Fibroblast of skin of right biceps (primary cell): ENCODE measurements around the gene PLXDC2.
"Not testable (repeated sequence)": the region's sequence is repeated elsewhere in the genome, so short reads cannot be mapped to it uniquely, and the experiment has no call there.

ENCODE experiments used
- DNase-seq: peaks from one replicate; pipeline ENCODE4 v3.0.0-alpha.2; 2013

Gene PLXDC2

DNA sequence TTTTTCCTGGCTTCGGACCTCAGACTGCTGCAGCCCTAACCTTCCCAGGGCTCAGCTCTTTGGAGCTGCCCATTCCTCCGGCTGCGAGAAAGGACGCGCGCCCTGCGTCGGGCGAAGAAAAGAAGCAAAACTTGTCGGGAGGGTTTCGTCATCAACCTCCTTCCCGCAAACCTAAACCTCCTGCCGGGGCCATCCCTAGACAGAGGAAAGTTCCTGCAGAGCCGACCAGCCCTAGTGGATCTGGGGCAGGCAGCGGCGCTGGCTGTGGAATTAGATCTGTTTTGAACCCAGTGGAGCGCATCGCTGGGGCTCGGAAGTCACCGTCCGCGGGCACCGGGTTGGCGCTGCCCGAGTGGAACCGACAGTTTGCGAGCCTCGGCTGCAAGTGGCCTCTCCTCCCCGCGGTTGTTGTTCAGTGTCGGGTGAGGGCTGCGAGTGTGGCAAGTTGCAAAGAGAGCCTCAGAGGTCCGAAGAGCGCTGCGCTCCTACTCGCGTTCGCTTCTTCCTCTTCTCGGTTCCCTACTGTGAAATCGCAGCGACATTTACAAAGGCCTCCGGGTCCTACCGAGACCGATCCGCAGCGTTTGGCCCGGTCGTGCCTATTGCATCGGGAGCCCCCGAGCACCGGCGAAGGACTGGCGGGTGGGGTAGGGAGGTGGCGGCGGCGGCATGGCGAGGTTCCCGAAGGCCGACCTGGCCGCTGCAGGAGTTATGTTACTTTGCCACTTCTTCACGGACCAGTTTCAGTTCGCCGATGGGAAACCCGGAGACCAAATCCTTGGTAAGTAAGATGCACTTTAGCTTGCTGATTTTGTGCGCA is at the start of gene PLXDC2:
TSS of gene PLXDC2 (plus strand) at position 22 of the 820 bp plus-strand sequence.
- peak; percentile 45 for DNase-seq

DNA sequence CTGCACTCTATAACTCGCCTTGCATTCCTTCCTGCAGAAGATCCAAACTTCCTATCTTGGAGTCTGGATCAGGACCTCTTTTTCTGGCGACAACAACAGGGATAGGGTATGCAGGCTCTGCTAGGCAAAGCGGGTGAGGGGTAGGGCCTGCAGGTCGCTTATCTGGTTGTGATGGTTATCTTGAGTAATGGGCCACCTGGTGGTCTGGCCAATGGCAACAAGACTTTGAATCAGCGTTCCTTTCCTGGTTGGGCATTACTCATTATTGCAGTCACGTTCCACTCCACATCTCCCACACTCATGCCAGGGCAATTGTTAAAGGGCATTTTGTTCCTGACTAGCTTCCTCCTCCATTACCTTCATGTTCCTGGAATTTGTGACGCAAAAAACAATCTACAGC is 48.4 kb upstream of the PLXDC2 start:
- no peak for DNase-seq

DNA sequence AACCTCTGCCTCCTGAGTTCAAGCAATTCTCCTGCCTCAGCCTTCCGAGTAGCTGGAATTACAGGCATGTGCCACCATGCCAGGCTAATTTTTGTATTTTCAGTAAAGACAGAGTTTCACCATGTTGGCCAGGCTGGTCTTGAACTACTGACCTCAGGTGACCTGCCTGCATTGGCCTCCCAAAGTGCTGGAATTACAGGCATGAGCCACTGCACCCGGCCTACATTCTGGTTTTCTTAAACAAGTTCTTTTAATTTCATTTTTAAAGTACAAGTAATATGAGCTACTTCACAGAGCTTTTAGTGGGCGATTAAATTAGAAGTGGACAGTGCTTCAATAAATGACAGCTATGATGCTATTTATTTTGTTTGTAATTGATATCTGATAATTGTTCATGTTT is 46.4 kb upstream of the PLXDC2 start:
- DNase-seq: not testable (repeated sequence)

DNA sequence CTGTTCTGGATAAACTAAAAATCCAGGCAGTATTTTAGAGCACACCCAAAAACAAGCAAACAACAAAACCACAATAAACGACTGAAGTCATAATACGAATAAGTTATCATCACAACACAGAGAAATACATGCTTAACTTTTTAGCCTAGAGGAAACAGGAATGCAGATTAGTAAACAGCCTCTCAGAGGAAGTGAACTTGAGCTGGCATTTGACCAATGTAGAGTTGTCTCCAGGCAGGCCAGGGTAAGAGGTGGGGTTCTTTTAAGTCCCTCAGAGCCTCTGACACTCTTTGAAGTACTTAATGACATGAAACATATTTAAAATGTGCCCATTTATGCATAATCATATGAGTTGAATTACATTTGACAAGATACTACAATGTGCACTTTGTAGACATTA is 43.3 kb upstream of the PLXDC2 start:
- no peak for DNase-seq

DNA sequence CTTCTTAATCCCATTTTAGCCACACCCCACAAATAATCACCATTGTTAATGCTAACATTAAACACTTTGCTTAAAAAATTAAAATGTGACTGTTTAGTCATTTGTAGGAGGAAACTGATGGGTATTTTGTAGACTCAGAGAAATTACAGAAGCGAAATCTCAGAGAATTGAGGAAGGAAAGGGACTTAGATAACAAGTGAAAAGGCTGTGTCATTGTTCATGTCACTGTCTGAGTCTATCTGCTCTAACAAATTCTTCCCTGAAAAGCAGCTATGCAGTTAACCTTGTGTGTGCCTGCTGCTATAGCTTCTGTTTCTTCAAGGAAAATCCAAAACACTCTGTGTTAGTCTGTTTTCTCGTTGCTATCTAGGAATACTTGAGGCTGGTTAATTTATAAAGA is 40.9 kb upstream of the PLXDC2 start:
- DNase-seq: no peak

DNA sequence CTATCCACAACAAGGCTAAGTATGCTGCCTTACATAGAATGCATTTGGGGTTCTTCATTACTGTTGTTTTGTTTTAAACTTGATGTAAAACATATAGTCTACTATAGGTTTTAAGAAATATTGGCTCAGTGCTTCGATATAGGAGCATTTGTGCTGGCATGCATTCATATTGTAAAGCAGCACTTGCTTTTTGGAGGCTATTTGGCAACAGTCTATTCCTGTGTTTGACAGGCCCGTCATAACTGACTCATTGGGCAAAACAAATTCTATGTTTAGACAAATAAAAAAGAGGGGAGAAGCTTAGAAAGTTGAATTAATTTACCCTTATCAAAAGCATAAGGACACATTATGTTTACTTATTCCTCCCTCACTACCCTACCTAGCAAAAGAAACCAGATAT is 38.4 kb upstream of the PLXDC2 start:
- DNase-seq: no peak

DNA sequence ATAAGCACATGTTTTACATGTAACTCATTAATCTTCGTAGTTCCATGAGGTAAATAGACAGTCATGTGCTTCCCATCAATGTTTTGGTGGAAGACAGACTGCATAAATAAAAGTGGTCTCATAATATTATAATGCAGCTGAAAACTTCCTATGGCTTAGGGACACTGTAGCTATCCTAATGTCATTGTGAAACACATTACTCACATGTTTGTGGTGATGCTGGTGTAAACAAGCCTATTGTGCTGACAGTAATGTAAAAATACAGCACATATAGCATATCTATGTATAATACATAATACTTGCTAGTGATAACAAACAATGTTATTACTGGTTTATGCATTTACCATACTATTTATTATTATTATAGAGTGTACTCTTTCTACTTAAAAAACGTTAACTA is 37.2 kb upstream of the PLXDC2 start:
- DNase-seq: no peak

DNA sequence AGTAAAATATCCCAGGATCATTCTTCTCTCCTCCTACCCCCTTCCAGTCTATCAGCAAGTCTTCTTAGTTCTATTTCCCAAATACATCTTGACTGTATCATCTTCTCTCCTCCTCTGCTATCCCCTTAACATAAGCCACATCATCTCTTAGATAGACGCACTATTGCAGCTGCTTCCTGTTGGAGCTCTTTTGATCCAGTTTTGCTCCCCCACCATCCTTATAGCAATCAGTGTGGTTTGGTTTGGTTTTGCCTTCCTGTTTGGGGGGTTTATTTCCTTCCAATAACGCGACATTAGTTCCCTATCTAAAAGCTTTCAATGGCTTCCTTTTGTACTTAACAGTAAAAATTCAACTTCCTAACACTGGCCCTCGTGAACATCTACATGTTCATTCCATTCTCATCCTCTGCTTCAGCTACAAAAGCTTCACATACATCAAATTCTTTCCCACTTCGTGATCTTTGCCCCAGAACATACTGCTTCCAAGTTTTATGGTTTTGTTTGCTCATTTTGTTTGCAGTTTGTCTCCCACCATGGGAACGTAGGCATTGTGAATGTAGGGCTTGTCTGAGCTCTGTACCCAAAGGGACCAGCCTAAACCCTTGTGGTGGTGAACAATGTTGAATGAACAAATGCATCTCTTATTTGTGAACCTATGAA is 33.7 kb upstream of the PLXDC2 start:
- no peak for DNase-seq

DNA sequence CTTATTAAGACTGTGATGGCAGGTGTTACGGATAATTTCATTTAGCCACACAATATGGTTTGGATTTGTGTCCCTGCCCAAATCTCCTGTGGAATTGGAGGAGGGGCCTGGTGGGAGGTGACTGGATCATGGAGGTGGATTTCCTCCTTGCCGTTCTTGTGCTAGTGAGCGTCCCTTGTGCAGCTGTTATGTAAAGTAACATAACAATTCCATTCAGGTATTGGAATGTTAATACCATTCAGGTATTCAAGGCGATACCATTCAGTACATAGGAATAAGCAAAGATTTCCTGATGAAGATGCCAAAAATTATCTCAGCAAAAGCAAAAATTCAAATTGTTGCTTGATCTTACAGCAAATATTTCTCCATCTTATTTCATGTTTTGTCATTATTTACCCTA is 32.5 kb upstream of the PLXDC2 start:
- no peak for DNase-seq

DNA sequence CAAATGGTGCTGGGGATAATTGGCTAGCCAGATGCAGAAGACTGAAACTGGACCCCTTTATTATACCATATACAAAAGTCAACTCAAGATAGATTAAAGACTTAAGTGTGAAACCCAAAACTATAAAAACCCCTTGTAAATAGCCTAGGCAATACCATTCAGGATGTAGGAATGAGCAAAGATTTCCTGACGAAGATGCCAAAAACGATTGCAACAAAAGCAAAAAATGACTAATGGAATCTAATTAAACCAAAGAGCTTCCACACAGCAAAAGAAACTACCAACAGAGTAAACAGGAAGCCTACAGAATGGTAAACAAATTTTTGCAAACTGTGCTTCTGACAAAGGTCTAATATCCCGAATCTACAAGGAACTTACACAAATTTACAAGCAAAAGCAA is 30.9 kb upstream of the PLXDC2 start:
- DNase-seq: no peak

DNA sequence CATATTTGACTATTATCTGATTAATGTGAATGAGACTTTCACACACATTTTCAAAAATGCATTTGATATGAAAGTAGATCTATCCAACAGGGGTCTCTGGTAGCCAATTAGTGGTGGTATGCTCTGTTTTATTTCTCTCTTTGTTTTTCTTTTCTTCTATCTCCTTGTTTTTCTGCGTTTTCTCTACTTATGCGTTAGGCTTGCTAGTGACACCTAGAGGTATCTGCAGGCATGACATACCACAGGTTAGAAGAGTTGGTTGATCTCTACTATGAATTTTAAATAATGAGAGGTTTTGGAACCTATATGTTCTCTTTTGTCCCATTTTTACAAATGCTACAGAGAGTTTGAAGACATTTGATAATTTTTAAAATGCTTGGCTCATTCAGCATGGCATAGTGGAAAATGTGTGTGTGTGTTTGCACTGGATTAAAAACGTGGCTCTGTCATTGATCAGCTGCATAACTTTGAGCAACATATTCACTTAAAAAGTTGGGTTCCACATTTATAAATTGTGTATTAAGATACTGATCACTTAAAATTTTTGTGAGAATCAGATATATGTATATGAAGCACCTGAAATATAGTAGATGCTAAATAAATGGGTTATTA is 28.1 kb upstream of the PLXDC2 start:
- peak; percentile 40 for DNase-seq

DNA sequence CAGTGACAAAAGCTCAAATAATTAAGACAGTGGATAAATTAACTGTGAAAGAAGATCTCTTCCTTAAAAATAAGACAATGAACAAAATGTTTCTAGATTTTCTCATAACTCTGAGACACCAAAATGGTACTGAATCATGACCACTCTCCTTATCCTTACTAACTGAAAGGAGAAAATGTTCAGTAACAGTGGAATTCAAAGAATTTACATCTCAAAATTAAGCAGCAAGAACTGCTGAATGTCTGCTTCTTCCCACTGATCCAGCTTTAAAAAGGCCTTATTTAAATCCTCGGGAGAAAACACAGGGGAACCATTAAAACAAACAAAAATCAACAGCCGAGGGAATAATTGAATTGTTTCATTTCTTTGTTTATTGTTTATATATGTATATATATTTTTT is 27.3 kb upstream of the PLXDC2 start:
- no peak for DNase-seq

DNA sequence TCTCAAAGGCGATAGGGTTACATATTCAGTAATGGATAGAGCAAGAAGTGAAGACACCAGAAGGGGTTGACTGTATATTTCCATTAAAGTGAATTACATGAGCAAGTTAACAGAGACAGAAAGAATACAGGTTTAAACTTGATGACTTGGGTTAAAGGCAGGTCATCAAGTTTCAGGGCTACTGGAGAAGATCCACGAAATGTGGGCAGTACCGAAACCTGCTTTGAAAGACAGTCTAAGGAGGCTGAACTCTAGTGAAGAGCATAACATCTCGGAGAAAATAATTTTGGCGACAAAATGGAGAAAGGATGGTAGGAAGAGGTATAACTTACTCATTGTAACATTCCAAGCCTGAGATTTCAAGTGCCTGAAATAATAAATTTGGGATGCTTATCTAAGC is 26.6 kb upstream of the PLXDC2 start:
- DNase-seq: no peak

DNA sequence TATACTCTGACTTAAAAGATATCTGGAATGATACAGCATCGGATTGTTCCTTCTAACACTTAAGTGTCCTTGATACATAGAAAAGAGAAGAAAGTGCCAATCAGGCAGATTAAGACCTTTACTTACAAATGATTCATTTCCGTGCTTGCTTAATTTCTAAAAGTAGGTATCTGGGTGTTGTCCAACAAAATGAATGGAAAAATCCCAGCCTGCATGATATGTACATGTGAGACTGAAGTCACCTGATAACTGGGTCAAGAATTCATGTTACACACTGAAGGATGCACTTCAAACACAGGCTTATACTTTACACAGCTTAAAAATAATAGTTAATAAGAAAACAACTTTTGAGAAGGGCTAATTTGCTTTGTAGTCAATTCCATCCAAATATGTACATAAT is 25.2 kb upstream of the PLXDC2 start:
- DNase-seq: no peak

DNA sequence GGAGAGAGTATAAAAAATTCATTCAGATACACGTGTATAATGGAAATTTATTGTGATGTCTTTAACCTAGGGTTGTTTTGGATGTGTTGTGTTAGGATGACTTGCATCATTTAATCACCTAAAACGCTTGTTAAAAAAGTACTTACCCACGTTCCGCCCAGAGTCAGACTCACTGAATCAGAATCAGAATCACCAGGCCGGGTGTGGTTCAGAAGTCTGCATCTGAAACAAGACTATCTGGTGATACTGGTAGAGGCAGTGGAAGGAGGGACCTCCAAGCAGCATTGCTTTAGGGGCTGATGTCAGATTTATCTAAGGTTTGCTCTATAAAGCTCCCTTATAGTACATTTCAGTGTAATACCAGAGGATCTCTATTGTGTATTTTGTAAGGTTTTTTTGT is 20.5 kb upstream of the PLXDC2 start:
- no peak for DNase-seq

DNA sequence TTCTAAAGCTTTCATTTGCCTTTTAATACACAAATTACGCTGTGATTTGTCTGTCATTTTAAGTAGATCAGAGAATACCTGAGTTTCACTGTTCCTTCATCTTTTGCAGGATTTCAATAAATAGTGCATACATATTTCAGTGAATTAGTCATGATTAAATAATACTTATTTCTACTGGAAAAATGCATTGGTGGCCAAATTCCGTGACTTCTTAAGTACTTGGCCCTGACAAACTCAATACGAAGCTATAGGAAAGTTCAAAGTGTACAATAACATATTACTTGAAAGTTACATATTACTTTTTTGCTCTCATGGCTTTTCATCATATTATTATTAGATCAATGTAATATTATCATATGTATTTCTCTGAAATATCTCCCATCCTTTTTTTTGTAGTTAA is 16.1 kb upstream of the PLXDC2 start:
- DNase-seq: no peak

DNA sequence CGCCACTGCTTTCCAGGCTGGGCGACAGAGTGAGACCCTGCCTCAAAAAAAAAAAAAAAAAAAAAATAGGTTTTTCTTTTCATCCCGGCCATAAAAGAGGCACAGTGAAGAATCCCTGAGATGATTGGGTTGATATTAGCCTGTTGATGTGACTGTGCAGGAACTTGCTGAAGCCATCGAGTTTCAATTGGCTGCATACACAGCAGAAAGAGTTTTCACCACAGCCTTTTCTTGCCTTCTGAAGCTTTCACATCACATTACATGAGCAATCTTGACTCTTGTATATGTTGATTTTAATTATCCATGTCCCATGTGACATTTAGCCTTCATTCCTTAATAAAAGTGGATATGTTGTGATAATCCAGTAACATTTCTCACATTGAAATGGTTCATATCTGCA is 14.9 kb upstream of the PLXDC2 start:
- DNase-seq: no peak

DNA sequence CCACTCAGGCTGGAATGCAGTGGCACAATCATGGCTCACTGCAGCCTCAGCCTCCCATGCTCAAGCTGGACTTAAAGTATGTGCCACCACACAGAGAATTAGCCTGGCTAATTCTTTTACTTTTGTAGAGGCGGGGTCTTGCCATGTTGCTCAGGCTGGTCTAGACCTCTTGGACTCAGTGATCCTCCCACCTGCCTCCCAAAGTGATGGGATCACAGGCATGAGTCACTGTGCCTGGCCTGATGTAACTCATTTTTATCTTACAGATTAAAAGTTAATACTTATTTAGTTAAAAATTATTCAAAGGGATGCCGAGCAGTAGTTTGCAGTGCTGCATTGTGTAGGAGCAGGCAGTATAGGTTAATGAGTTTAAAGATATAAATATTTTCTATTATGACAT is 12.6 kb upstream of the PLXDC2 start:
- no peak for DNase-seq

DNA sequence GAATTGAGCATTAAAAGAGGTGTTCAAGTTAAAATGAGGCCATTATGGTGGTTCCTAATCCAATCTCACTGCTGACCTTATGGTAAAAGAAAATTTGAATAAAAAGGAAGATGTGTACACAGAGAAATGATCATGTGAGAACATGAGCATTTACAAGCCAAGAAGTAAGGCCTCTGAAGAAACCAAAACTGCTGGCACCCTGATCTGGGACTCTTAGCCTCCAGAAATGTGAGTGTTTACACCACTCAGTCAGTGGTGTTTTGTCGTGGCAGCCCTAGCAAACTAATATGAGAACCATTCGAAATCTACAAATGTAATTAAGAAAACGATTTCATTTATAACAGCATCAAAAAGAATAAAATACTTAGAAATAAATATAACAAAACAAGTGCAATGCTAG is 6.8 kb upstream of the PLXDC2 start:
- no peak for DNase-seq

DNA sequence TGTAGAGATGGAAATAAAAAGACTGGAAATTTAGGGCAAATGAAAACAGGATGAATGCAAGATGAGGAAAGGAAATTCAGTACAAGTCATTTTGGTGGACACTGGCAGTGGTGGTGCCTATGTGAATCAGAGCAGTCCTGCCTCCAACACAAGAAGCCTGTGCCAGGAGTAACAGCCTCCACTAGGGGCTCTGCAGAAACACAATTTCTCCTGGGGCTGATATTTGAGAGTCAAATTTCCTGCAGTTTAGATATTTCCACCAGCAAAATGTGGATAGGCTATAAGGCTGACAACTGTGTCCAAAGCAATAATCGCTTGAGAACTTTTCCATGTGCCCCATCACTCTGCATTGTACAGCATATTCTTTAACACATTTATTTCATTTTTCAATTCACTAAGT is 4.7 kb upstream of the PLXDC2 start:
- DNase-seq: peak; percentile 34

DNA sequence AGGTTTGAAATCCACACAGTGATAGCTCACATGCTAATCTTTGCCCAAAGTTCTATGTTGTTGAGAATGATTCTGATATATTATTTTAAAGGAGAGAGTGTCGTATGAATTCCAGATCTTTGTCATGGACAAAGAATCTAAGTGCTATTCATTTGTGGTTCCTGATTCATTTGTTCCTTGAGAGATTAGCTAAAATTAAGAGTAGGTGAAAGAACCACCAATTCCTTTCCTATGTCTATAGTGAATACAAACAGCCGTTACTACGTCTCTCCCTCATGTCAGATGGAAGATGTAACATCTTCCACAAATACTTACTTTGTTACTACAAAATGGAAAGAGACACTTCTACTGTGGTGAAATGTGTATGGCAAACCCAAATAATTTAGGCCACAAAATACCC is 3.3 kb upstream of the PLXDC2 start:
- peak; percentile 10 for DNase-seq

DNA sequence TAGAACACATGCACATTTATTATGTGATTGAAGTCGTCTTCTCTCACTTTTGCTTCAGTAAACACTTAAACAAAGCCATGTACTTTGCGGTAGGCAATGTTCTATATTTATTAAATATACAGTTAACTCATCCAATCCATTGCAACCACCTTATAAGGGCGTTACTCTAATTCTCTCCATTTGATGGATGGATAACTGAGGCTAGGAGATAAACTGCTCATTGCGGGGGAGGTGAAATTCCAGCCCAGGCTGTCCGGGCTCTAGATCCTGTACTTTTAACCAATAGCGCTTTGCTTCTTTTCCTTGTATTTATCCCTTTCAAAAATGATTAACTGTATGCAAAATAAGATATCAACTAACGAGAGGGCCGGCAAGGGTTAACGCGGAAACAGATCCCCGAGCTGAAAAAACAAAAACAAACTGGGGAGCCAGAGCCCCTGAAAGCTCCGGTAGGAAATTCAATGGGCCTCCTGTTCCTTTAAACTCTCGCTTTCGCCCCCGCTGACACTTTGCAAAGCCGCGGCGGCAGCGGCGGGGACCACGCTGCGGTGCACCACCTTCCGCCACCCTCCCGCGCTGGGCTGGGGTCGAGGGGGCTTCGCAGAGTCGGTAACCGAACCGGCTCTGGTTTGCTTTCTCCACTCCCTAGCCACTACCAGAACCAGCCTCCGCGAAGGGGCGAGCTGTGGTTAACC is 1.0 kb upstream of the PLXDC2 start:
- DNase-seq: no peak

DNA sequence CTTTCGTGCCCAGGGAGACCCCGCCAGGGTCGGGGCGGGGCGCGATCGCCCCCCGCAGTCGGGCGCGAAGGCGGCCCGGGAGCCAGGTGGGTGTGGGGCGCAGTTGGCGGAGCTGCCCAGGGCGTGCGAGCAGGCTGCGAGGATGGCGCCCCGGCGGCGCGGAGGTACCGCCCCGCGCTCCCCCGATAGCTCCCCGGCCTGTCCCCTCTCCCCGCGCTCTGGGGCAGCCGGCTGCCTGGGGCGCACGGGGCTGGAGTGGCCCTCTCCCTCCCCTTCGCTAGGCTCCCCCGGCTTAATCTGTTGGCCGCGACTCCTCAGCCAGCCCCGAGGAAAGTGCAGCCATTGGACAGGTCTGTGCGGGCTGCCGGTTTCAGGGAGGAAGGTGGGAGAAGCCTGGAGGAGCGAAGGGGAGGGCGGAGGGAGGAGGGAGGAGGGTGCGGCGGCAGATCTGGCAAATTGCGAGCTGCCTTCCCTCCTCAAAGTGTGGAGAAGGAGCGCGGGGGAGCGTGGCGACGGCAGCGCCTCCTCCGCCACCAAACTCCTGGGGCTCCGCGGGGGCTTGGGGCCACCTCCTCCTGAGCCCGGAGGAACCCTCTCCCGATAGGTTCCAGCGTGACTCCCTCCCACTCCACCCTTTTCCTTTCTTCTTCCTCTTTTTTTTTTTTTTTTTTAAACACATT is 361 bp upstream of the PLXDC2 start:
- DNase-seq: peak; percentile 59
